ENCODE measurements around the gene AGTRAP.

The AGTRAP gene

DNA sequence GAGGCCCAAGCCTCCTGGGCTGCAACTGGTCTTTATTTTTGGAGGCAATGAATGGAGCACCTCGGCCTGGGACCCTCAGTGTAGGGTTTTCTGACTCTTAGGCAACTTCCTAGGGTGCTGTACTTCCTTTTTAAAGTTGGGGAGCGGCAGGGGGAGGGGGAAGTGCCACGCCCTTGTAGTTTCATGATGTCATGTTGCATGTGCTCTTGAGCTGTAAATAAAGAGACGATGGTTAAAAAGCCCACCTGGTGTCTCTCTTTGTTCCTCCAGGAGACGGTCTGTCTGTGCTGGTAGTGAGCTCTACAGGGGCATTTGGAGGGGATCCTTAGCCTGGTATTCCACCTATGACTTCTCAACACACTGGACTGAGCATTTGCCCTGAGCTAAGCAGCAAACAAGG is 10.3 kb upstream of the AGTRAP start:
- CTCF ChIA-PET: interaction anchor here (0.6 kb wide), 1 partner anchor 688 kb away, joined by 4 read pairs; no protein-coding TSS in a partner anchor
- no peak for DNase-seq (ENCODE audit: low spot score)

DNA sequence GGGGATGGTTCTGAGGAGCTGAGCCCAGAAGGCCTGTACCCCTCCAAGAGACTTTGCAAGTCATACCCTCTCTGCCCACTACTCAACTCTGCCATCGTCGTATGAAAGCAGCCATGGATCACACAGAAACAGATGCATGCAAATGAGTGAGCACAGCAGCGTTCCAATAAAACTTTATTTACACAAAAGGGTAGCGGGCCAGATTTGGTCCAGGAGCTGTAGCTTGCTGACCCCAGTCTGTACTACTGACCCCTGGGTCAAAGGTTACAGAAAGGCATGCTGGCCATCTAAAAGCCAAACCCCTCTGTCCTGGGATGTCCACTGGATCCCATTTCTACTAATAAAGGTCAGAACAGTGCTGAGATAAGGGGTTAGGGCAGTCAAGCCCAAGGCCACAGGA is 8.8 kb upstream of the AGTRAP start:
- ChIA-PET POLR2A (ENCODE audit: low non-redundant PET) (no interaction called here), CTCF (interaction anchor here (0.6 kb wide), 1 partner anchor 188 kb away, joined by 3 read pairs; no protein-coding TSS in a partner anchor)
- DNase-seq (ENCODE audit: low spot score): no peak
- no peak overlapping the region for H3K27ac ChIP-seq
- TF ChIP-seq, protein P1, sequence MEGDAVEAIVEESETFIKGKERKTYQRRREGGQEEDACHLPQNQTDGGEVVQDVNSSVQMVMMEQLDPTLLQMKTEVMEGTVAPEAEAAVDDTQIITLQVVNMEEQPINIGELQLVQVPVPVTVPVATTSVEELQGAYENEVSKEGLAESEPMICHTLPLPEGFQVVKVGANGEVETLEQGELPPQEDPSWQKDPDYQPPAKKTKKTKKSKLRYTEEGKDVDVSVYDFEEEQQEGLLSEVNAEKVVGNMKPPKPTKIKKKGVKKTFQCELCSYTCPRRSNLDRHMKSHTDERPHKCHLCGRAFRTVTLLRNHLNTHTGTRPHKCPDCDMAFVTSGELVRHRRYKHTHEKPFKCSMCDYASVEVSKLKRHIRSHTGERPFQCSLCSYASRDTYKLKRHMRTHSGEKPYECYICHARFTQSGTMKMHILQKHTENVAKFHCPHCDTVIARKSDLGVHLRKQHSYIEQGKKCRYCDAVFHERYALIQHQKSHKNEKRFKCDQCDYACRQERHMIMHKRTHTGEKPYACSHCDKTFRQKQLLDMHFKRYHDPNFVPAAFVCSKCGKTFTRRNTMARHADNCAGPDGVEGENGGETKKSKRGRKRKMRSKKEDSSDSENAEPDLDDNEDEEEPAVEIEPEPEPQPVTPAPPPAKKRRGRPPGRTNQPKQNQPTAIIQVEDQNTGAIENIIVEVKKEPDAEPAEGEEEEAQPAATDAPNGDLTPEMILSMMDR (conservative IDR thresholded peaks at IDR 0.05; ENCODE audit: low read depth): no peak

More for the DNA sequence above, 10.3 kb upstream of the AGTRAP start:
- TF ChIP-seq, protein P1 (conservative IDR thresholded peaks at IDR 0.05; ENCODE audit: low read depth): no peak
- no peak overlapping the region for H3K27ac ChIP-seq
- POLR2A ChIA-PET (ENCODE audit: low non-redundant PET): no interaction called here

DNA sequence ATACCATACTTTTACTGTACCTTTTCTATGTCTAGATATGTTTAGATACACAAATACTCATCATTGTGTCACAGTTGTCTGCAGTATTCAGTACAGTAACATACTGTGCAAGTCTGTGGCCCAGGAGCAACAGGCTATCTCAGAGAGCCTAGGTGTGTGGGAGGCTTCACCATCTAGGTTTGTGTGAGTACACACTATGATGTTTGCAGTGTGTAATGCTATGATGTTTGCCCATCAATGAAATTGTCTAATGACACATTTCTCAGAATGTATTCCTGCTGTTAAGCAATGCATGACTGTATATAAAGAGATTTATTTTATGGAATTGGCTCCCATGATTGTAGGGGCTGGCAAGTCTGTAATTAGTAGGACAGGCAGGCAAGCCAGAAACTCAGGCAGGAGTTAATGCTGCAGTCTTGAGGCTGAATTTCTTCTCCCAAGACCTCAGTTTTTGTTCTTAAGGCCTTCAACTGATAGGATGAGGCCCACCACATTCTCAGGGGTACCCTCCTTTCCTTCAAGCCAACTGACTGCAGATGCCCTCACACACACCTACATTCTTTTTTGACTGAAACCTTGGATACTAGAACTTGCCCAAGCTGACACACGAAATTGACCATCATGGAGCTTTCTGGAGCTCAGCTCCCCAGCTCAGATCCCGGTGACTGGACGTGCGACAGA is 7.7 kb upstream of the AGTRAP start:
- CTCF ChIA-PET: no interaction called here
- DNase-seq (ENCODE audit: low spot score): no peak
- no peak overlapping the region for H3K27ac ChIP-seq
- TF ChIP-seq, protein P1 (conservative IDR thresholded peaks at IDR 0.05; ENCODE audit: low read depth): no peak
- POLR2A ChIA-PET (ENCODE audit: low non-redundant PET): no interaction called here

DNA sequence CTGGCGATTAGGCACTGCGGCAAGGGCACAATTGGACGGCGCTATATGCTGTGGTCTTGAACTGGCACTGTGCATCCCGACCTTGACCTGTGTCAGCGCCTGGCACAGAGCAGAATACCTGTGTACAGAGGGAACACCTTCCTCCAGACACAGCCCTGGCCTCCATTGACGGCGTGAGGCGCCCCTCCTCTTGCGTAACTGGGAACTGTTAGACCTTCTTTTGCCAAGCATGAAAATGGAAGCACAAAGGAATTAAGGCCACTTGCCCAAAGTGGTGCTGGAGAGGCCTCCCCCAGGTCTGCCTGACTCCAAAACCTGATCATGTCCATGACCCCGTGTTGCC is 6.8 kb upstream of the AGTRAP start:
- TF ChIP-seq, protein P1 (conservative IDR thresholded peaks at IDR 0.05; ENCODE audit: low read depth): no peak
- CTCF ChIA-PET: no interaction called here
- H3K27ac ChIP-seq: no peak overlapping the region
- DNase-seq (ENCODE audit: low spot score): no peak
- POLR2A ChIA-PET (ENCODE audit: low non-redundant PET): no interaction called here

DNA sequence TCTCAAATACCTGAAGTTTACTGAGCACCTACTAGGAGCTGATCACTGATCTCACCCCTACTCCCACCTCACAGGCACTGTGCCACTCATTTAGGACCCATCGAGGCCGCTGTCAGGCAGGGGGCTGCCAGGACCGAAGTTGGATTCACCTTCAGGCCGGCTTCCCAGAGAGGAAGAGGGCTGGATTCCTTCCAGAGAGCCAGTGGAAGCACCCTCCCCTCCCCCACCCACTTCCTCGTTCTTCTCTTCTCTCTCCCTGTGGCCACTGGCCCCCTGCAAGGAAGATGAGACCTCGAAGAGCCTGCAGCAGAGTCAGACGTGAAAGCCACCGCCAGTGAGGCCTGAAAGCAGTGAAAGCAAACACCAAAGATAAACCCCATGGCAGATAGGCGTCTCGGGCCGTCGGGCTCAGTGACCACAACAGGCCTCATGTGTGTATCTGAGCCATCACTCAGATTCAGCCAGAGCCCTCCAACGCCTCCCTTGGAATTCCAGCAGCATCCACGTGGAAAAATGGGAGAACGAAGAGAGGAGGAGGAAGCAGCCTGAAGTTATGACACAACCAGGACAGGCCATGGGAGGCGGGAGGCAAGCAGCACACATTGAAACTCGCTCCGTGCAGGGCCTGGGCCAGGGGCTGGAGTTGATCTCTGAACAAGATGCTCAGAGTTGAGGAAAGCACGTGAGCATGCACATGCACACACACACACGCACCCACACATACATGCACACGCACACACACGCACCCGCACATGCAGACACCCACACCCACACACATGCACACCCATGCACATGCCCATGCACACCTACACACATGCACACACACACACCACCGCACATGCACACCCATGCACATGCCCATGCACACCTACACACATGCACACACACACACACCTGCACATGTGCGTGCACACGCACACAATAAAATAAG is 6.2 kb upstream of the AGTRAP start:
- CTCF ChIA-PET: no interaction called here
- POLR2A ChIA-PET (ENCODE audit: low non-redundant PET): no interaction called here
- peak overlapping the region; percentile 82 for H3K27ac ChIP-seq
- no peak for DNase-seq (ENCODE audit: low spot score)
- TF ChIP-seq, protein P1 (conservative IDR thresholded peaks at IDR 0.05; ENCODE audit: low read depth): no peak

DNA sequence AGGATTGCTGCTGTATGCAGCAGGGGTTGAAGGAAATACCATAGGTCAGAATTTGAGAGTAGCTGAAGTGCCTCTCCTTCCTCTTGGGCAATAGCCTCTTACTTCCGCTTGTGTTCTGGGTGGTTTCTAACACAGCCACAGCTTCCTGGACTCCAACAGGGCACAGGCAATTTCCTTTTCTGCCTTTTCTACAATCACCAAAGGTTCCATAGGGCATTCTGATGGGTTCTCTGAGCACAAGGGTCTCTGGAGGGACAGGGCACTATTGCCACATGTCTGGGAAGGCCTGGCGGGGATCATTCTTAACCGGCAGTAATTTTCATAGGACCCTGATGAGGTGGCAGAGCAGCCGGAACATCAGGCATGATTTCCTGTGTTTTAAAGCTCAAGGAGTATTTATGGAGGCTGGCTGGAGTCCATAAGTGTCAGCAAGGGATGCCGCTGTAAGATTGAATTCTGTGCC is 5.5 kb upstream of the AGTRAP start:
- DNase-seq (ENCODE audit: low spot score): no peak
- CTCF ChIA-PET: no interaction called here
- TF ChIP-seq, protein P1 (conservative IDR thresholded peaks at IDR 0.05; ENCODE audit: low read depth): no peak
- peak overlapping the region; percentile 82 for H3K27ac ChIP-seq
- POLR2A ChIA-PET (ENCODE audit: low non-redundant PET): no interaction called here

Data from RWPE1 (cell line).